ENCODE results near the gene MTA1.

- TF ChIP-seq RFX5 (IDR thresholded peaks at IDR 0.05): no peak
- TF ChIP-seq CTCF (IDR thresholded peaks at IDR 0.05): no peak
- TF ChIP-seq EP300 (IDR thresholded peaks at IDR 0.05): no peak
- TF ChIP-seq NR3C1 (IDR thresholded peaks at IDR 0.05): no peak
- no peak for TF ChIP-seq ELK1 (IDR thresholded peaks at IDR 0.05; ENCODE audit: low read depth, low read length)
- no peak for TF ChIP-seq CEBPB (IDR thresholded peaks at IDR 0.05)
- TF ChIP-seq POLR2A (IDR thresholded peaks at IDR 0.05; ENCODE audit: low read length): no peak
- no peak for TF ChIP-seq FOXS1 (CRISPR knock-in tag; IDR thresholded peaks at IDR 0.05)
- no peak for TF ChIP-seq CHD2 (IDR thresholded peaks at IDR 0.05; ENCODE audit: low read length, partially characterized antibody)
- TF ChIP-seq JUN (IDR thresholded peaks at IDR 0.05): no peak
- TF ChIP-seq, protein P1, sequence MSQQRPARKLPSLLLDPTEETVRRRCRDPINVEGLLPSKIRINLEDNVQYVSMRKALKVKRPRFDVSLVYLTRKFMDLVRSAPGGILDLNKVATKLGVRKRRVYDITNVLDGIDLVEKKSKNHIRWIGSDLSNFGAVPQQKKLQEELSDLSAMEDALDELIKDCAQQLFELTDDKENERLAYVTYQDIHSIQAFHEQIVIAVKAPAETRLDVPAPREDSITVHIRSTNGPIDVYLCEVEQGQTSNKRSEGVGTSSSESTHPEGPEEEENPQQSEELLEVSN (IDR thresholded peaks at IDR 0.05; ENCODE audit: borderline replicate concordance, low read depth): no peak
- no peak for TF ChIP-seq SMC3 (IDR thresholded peaks at IDR 0.05)
Measured at GRCh38 chr14:105458571-105458970, 38.9 kb downstream of the MTA1 start.
